ENCODE measurements around the gene KLF2.
"Not testable (repeated sequence)": the region's sequence is repeated elsewhere in the genome, so short reads cannot be mapped to it uniquely, and the experiment has no call there.

DNA sequence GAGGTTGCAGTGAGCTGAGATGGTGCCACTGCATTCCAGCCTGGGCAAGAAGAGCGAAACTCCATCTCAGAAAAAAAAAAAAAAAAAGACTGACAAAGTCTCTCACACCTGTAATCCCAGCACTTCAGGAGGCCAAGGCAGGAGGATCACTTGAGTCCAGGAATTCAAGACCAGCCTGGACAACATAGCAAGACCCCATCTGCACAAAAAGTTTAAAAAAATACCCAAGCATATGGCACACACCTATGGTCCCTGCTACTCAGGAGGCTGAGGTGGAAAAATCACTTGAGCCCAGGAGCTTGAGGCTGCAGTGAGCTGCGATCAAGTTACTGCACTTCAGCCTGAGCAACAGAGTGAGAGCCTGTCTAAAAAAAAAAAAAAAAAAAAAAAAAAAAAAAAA is 20.1 kb upstream of the KLF2 start:
- not testable (repeated sequence) for TF ChIP-seq CTCF (conservative IDR thresholded peaks at IDR 0.05 in 1 of 2, IDR thresholded peaks at IDR 0.05 in 1 of 2; ENCODE audit: low read depth in 1 of 2, low read length in 2 of 2); EZH2 (IDR thresholded peaks at IDR 0.05; ENCODE audit: low read length, missing control alignments)

Data from fibroblast of lung (primary cell).